Neutrophil (primary cell): ENCODE measurements around the gene NLRP12.
"Not testable (repeated sequence)": the region's sequence is repeated elsewhere in the genome, so short reads cannot be mapped to it uniquely, and the experiment has no call there.

ENCODE experiments used
- H3K27ac ChIP-seq: fragments of 200-600 bp; sonication (generic); 2 replicates; pipeline ENCODE4 v1.5.1; 2016; ENCODE audit warnings: mild to moderate bottlenecking, moderate library complexity
- H3K27me3 ChIP-seq: fragments of 200-600 bp; sonication (generic); 2 replicates; pipeline ENCODE4 v1.6.0; 2016; ENCODE audit warnings: mild to moderate bottlenecking
- H3K36me3 ChIP-seq: fragments of 200-600 bp; sonication (generic); 2 replicates; pipeline ENCODE4 v1.5.1; 2017
- H3K4me1 ChIP-seq, 2 experiments: fragments of 200-600 bp in 1 of 2; sonication (generic) in 1 of 2; 1 replicate in 1 of 2; 2 replicates in 1 of 2; pipeline versions ENCODE4 v1.5.1 to v1.6.1; 2013 to 2016; ENCODE audit warnings: low read depth in 1 of 2, low read length in 1 of 2, mild to moderate bottlenecking in 1 of 2, moderate library complexity in 1 of 2; ENCODE audit not compliant: control insufficient read depth in 1 of 2, insufficient read depth in 1 of 2
- H3K4me3 ChIP-seq, 2 experiments: fragments of 200-600 bp in 1 of 2; sonication (generic) in 1 of 2; 1 replicate in 1 of 2; 2 replicates in 1 of 2; pipeline ENCODE4 v1.5.1; 2013 to 2016; ENCODE audit warnings: low read depth in 1 of 2, low read length in 1 of 2, mild to moderate bottlenecking in 1 of 2, moderate library complexity in 1 of 2
- H3K9me3 ChIP-seq: fragments of 200-600 bp; sonication (generic); 2 replicates; pipeline ENCODE4 v1.5.1; 2016
- TF ChIP-seq, protein P1 (sequence below): fragments of 200-600 bp; sonication (generic); IDR thresholded peaks from 2 replicates; pipeline ENCODE4 v1.5.1; 2016; ENCODE audit warnings: antibody characterized with exemption

Gene NLRP12

DNA sequence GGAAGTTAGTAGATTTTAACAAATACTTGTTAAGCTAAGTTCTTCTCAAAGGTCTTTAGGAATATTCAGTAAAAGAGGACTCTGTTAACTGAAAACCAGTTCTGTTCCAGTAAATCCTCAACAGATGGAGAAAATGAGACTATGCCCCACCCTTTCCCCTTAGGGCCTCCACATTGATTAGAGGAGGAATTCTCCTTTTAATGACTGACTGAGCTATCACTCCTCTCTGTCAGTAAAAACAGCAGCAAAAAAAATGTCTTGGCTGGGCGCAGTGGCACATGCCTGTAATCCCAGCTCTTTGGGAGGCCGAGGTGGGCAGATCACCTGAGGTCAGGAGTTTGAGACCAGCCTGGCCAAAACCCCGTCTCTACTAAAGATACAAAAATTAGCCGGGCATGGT is 50.1 kb downstream of the NLRP12 start:
- no peaks in the 10 kb centered on the region for H3K36me3 ChIP-seq
- H3K9me3 ChIP-seq = no peaks in the 10 kb centered on the region
- no peak overlapping the region for H3K4me3 ChIP-seq
- TF ChIP-seq, protein P1, sequence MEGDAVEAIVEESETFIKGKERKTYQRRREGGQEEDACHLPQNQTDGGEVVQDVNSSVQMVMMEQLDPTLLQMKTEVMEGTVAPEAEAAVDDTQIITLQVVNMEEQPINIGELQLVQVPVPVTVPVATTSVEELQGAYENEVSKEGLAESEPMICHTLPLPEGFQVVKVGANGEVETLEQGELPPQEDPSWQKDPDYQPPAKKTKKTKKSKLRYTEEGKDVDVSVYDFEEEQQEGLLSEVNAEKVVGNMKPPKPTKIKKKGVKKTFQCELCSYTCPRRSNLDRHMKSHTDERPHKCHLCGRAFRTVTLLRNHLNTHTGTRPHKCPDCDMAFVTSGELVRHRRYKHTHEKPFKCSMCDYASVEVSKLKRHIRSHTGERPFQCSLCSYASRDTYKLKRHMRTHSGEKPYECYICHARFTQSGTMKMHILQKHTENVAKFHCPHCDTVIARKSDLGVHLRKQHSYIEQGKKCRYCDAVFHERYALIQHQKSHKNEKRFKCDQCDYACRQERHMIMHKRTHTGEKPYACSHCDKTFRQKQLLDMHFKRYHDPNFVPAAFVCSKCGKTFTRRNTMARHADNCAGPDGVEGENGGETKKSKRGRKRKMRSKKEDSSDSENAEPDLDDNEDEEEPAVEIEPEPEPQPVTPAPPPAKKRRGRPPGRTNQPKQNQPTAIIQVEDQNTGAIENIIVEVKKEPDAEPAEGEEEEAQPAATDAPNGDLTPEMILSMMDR = no peak
- peaks cover 5% of the 10 kb centered on the region for H3K27me3 ChIP-seq
- H3K27ac ChIP-seq = no peak overlapping the region
- H3K4me1 ChIP-seq = no peaks in the 10 kb centered on the region

GRCh38 chr19:53772943-53773342 is 51.2 kb downstream of the NLRP12 start:
- TF ChIP-seq, protein P1 = peak; percentile 68
- H3K9me3 ChIP-seq = no peaks in the 10 kb centered on the region
- H3K4me1 ChIP-seq = no peaks in the 10 kb centered on the region
- H3K4me3 ChIP-seq = no peak overlapping the region
- H3K27me3 ChIP-seq = peaks cover 5% of the 10 kb centered on the region
- H3K36me3 ChIP-seq = no peaks in the 10 kb centered on the region
- H3K27ac ChIP-seq = no peak overlapping the region

DNA sequence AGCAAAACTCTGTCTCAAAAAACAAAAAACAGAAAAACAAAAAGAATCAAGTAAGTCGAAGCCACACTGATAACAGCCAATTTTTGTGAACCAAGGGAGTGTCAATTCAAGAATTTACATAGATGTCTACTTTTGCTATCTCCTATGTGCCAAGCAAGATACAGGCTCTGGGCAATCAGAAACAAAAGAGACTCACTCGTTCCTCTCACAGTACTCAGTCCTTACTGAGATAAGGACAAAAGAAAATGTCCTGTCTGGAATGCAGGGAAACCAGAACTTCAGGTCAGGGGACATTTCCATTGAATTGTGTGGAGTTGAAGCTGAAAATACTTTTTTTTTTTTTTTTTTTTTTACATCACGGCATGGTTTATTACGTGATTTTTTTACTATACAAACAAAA is 53.0 kb downstream of the NLRP12 start:
- H3K36me3 ChIP-seq = no peaks in the 10 kb centered on the region
- H3K4me3 ChIP-seq = no peak overlapping the region
- H3K4me1 ChIP-seq = no peaks in the 10 kb centered on the region
- no peak overlapping the region for H3K27ac ChIP-seq
- H3K27me3 ChIP-seq = peaks cover 5% of the 10 kb centered on the region
- H3K9me3 ChIP-seq = no peaks in the 10 kb centered on the region
- TF ChIP-seq, protein P1 = no peak

DNA sequence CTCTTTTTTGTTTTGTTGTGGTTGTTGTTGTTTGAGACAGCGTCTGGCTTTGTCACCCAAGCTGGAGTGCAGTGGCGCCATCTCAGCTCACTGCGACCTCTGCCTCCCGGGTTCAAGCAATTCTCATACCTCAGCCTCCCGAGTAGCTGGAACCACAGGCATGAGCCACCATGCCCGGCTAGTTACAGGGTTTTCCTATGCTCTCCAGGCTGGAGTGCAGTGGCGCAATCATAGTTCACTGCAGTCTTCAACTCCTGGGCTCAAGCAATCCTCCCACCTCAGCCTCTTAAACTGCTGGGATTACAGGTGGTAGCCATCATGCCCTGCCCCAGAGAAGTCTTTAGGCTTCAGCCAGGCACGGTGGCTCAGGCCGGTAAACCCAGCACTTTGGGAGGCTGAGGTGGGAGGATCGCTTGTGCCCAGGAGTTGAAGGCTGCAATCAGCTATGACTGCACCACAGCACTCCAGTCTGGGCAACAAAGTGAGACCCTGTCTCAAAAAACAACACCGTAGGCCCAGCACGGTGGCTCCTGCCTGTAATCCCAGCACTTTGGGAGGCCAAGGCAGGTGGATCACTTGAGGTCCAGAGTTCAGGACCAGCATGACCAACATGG is 54.3 kb downstream of the NLRP12 start:
- not testable (repeated sequence) for H3K4me3 ChIP-seq, H3K9me3 ChIP-seq, H3K27me3 ChIP-seq, H3K27ac ChIP-seq, H3K36me3 ChIP-seq, H3K4me1 ChIP-seq

DNA sequence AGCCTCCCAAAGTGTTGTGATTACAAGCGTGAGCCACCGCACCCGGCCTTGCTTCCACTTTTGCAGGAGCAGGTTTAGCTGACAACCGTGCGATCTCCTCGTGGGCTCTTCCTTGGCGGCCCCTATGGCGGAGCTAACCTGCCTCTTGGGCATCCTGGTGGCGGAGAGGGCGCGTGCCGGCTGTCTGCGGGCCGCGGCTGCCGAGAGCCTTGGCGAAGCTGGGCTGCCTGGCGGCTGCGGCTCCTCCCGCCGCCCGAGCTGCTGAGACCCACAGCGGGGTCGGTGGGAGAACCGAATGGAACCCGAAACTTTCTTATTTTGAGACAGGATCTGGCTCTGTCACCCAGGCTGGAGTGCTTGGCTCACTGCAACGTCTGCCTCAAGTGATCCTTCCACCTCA is 55.7 kb downstream of the NLRP12 start:
- TF ChIP-seq, protein P1 = no peak
- Histone ChIP-seq H3K9me3 (no peaks in the 10 kb centered on the region), H3K27me3 (no peaks in the 10 kb centered on the region), H3K36me3 (no peaks in the 10 kb centered on the region), H3K4me3 (no peak overlapping the region), H3K4me1 (no peaks in the 10 kb centered on the region), H3K27ac (no peak overlapping the region)

GRCh38 chr19:53758991-53759390 is 65.1 kb downstream of the NLRP12 start:
- H3K36me3 ChIP-seq, H3K9me3 ChIP-seq, H3K4me3 ChIP-seq, H3K27ac ChIP-seq, H3K4me1 ChIP-seq: not testable (repeated sequence)
- H3K27me3 ChIP-seq = peaks cover 14% of the 10 kb centered on the region
